GM12878 (cell line): ENCODE data around the gene UBE2L6. TPM values are rescaled to one million over a fixed set of nuclear protein-coding genes. Genes with fewer than 3 reads are reported as not detected.

Experiments
- ATAC-seq: fragments of 200-7000 bp; cut with Tn5 transposase; 3 replicates; pipeline ENCODE4 v1.9.1; 2020; ENCODE audit warnings: mild to moderate bottlenecking, moderate library complexity
- BruUV-seq: library from RNA; stranded (reverse); fragments of 400-500 nt; replicated peaks from 2 replicates; lab custom pipeline; 2021; lab: Mats Ljungman, UMichigan
- CTCF ChIA-PET: fragments of 300-600 bp; sonication (Branson Sonifier 250); formaldehyde crosslinking; extraction: SDS; loops from one replicate; lab custom pipeline; 2021; ENCODE audit warnings: inconsistent platforms; lab: Yijun Ruan, JAX
- POLR2A ChIA-PET: fragments of 350-600 bp; formaldehyde crosslinking; extraction: SDS; loops from one replicate; lab custom pipeline; 2021; ENCODE audit warnings: inconsistent platforms; lab: Charles Lee
- RAD21 ChIA-PET: fragments of 300-600 bp; sonication (Branson Sonifier 250); formaldehyde crosslinking; loops from one replicate; lab custom pipeline; 2023; ENCODE audit warnings: antibody characterized with exemption; ENCODE audit not compliant: unreplicated experiment; lab: Charles Lee
- SMC1A ChIA-PET: fragments of 300-600 bp; sonication (Branson Sonifier 250); formaldehyde crosslinking; loops from one replicate; lab custom pipeline; 2023; ENCODE audit not compliant: unreplicated experiment, uncharacterized antibody; lab: Charles Lee
- DNase-seq: peaks from one replicate; pipeline ENCODE4 v3.0.0-alpha.2; 2011; ENCODE audit warnings: low read depth, low spot score
- FAIRE-seq: peaks from 3 replicates; lab custom pipeline; 2011; peaks lifted over from hg19 to GRCh38; lab: Jason Lieb, UNC
- H2AFZ ChIP-seq: 2 replicates; pipeline ENCODE4 v1.6.0; 2011; ENCODE audit warnings: low read depth, low read length, control low read depth; ENCODE audit not compliant: control insufficient read depth
- H3K27ac ChIP-seq: 2 replicates; pipeline ENCODE4 v1.5.1; 2011; ENCODE audit warnings: control low read depth; ENCODE audit not compliant: control insufficient read depth, insufficient read depth
- H3K27me3 ChIP-seq, 2 experiments: replicated peaks in 1 of 2; 2 replicates each; pipeline versions ENCODE4 v1.6.0 to v1.6.1; 2011; ENCODE audit warnings: low read length in 1 of 2; ENCODE audit not compliant: control insufficient read depth in 2 of 2, insufficient read depth in 2 of 2
- H3K36me3 ChIP-seq, 2 experiments: 2 replicates each; pipeline ENCODE4 v1.5.1; 2011; ENCODE audit warnings: low read length in 1 of 2; ENCODE audit not compliant: control insufficient read depth in 2 of 2, insufficient read depth in 2 of 2
- H3K4me1 ChIP-seq: 2 replicates; pipeline ENCODE4 v1.6.1; 2011; ENCODE audit warnings: mild to moderate bottlenecking, low read length, moderate library complexity, mixed read lengths; ENCODE audit not compliant: control insufficient read depth, insufficient read depth
- H3K4me2 ChIP-seq: 2 replicates; pipeline ENCODE4 v1.6.0; 2011; ENCODE audit warnings: control low read depth; ENCODE audit not compliant: control insufficient read depth, insufficient read depth
- H3K4me3 ChIP-seq: fragments of 200-600 bp; sonication (generic); 2 replicates; pipeline ENCODE4 v1.5.1; 2016
- H3K79me2 ChIP-seq: 2 replicates; pipeline ENCODE4 v1.6.0; 2011; ENCODE audit warnings: low read length; ENCODE audit not compliant: control insufficient read depth, insufficient read depth
- H3K9ac ChIP-seq: 2 replicates; pipeline ENCODE4 v1.8.0; 2011; ENCODE audit warnings: low read length, control low read depth, mixed read lengths; ENCODE audit not compliant: control insufficient read depth, insufficient read depth
- H3K9me3 ChIP-seq: replicated peaks from 3 replicates; pipeline ENCODE4 v1.5.1; 2011; ENCODE audit warnings: mild to moderate bottlenecking, low read length; ENCODE audit not compliant: control insufficient read depth, insufficient read depth
- H4K20me1 ChIP-seq: 2 replicates; pipeline ENCODE4 v1.6.0; 2011; ENCODE audit not compliant: control insufficient read depth, insufficient read depth
- ASH2L ChIP-seq: fragments of 300-600, 200-600 bp; sonication (generic); IDR thresholded peaks from 2 replicates; pipeline ENCODE4 v1.6.1; 2017; ENCODE audit warnings: low read depth, mild to moderate bottlenecking, borderline replicate concordance
- CEBPB ChIP-seq, 2 experiments: fragments of 150-350 bp in 1 of 2; IDR thresholded peaks; 2 replicates each; pipeline ENCODE4 v1.6.1; 2012 to 2014; ENCODE audit warnings: low read depth in 2 of 2, low read length in 2 of 2, borderline replicate concordance in 1 of 2, inconsistent platforms in 1 of 2
- EED ChIP-seq: sonication (generic); IDR thresholded peaks from 2 replicates; pipeline ENCODE4 v1.6.1; 2016; ENCODE audit warnings: antibody characterized with exemption, low read depth
- EP300 ChIP-seq, 2 experiments: fragments of 150-350 bp in 1 of 2; IDR thresholded peaks; 2 replicates each; pipeline ENCODE4 v1.6.1; 2011 to 2012; ENCODE audit warnings: low read depth in 2 of 2, low read length in 2 of 2, borderline replicate concordance in 1 of 2, improper control_type of control experiment in 1 of 2, inconsistent platforms in 1 of 2; ENCODE audit not compliant: control insufficient read depth in 1 of 2
- HDAC2 ChIP-seq: fragments of 200-600 bp; sonication (generic); IDR thresholded peaks from 2 replicates; pipeline ENCODE4 v1.6.1; 2017
- JUND ChIP-seq: IDR thresholded peaks from 2 replicates; pipeline ENCODE4 v1.6.1; 2012; ENCODE audit warnings: low read depth, mild to moderate bottlenecking, low read length, improper control_type of control experiment, moderate library complexity
- MEF2A ChIP-seq: IDR thresholded peaks from 2 replicates; pipeline ENCODE4 v1.6.1; 2011; ENCODE audit warnings: low read depth, mild to moderate bottlenecking, low read length, moderate library complexity; ENCODE audit not compliant: insufficient read depth
- MEF2B ChIP-seq: fragments of 450-650 bp; IDR thresholded peaks from 2 replicates; pipeline ENCODE4 v1.6.1; 2018; ENCODE audit warnings: mild to moderate bottlenecking, moderate library complexity; ENCODE audit not compliant: partially characterized antibody, poor library complexity, severe bottlenecking
- SMAD1 ChIP-seq: fragments of 450-650 bp; IDR thresholded peaks from 2 replicates; pipeline ENCODE4 v1.6.1; 2018; ENCODE audit warnings: mild to moderate bottlenecking, low read depth; ENCODE audit not compliant: partially characterized antibody
- YBX1 ChIP-seq: fragments of 450-650 bp; IDR thresholded peaks from 2 replicates; pipeline ENCODE4 v1.6.1; 2016; ENCODE audit warnings: antibody characterized with exemption
- WGBS: methylation state at CpG from one replicate; pipeline ENCODE4 v1.1.6; 2016; ENCODE audit warnings: low lambda C conversion rate; ENCODE audit not compliant: insufficient replicate concordance, insufficient coverage; ENCODE audit errors: missing lambda C conversion rate; 5-methylcytosine and 5-hydroxymethylcytosine counted together
- in situ Hi-C: fragments of 300-500 bp; cut with MboI; formaldehyde crosslinking; loops from 9 replicates; pipeline ENCODE4 v1.14.3; 2018; ENCODE audit warnings: mixed read lengths
- intact Hi-C: fragments of 100-400 bp; cut with micrococcal nuclease; formaldehyde crosslinking; loops from one replicate; pipeline ENCODE4 v1.14.2; 2022; ENCODE audit not compliant: unreplicated experiment
- polyA plus RNA-seq, 11 experiments: library from polyadenylated mRNA; depleted of rRNA in 4 of 11; unstranded in 6 of 11; stranded (reverse) in 5 of 11; fragments of >200 nt; fragmentation: Nextera tagmentation in 4 of 11; fragmentation: Illumina TruSeq in 1 of 11; extraction: Ambion mirVana in 4 of 11; extraction: Trizol in 1 of 11; gene quantifications; 1 replicate in 1 of 11; 2 replicates in 10 of 11; pipeline versions ENCODE4 v1.2.1 to v1.2.3, GENCODE V29; 2011 to 2016; ENCODE audit warnings: inconsistent platforms in 2 of 11, missing spikeins in 2 of 11, low read depth in 1 of 11
- total RNA-seq, 4 experiments: library from RNA; depleted of rRNA in 3 of 4; stranded (reverse); fragments of >200 nt in 3 of 4; fragmentation: Illumina TruSeq in 1 of 4; extraction: Trizol in 1 of 4; gene quantifications; 2 replicates each; pipeline versions ENCODE4 v1.2.1 to v1.2.3, GENCODE V29; 2013 to 2021
- TF ChIP-seq, protein P1 (sequence below): IDR thresholded peaks from 2 replicates; pipeline ENCODE4 v1.6.1; 2011; ENCODE audit warnings: borderline replicate concordance, low read depth, mild to moderate bottlenecking, moderate library complexity, mixed read lengths, low read length; ENCODE audit not compliant: insufficient read depth; ENCODE audit errors: extremely low read length

UBE2L6 gene
- total and polyA plus RNA-seq, 10 of the 15 experiments (the other 5 are each of a cell fraction or from before 2014, with no cell fraction given) = 114 to 295 (median 173) TPM

DNA sequence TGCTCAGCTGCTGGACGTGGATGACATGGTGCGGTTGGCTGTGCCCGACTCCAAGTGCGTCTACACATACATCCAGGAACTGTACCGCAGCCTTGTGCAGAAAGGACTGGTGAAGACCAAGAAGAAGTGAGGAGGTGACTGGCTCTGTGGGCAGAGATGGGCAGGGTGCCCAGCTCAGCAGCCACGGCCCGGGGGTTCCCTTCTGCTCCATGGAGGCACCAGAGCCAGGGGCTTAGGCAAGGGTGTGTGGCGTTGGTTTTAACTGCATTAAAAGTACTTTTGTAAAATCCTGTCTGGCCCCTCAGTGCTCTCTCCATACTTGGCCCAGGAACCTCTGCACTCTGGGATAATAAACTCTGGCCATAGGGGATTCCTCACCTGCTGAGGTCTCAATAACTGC is 17.5 kb downstream of the UBE2L6 start:
- RAD21 ChIA-PET = interaction anchor here (1.1 kb wide), 1 partner anchor 13 kb away, joined by 3 read pairs; no protein-coding TSS in a partner anchor
- Histone ChIP-seq H3K36me3 (peaks cover 28 to 32% of the 10 kb centered on the region in 2 experiments), H4K20me1 (no peaks in the 10 kb centered on the region), H2AFZ (no peak overlapping the region), H3K9me3 (no peaks in the 10 kb centered on the region), H3K4me3 (no peak overlapping the region), H3K4me1 (peaks cover 15% of the 10 kb centered on the region), H3K9ac (no peak overlapping the region), H3K4me2 (no peak overlapping the region), H3K27ac (no peak overlapping the region), H3K79me2 (no peaks in the 10 kb centered on the region), H3K27me3 (no peaks in the 10 kb centered on the region)
- POLR2A ChIA-PET = interaction anchor here (0.8 kb wide), 1 partner anchor 18 kb away, joined by 3 read pairs; the partner anchor contains the start of gene UBE2L6
- intact Hi-C loops = no loop called here
- BruUV-seq = no TSS peak
- in situ Hi-C loops = no loop called here
- FAIRE-seq (no peak), DNase-seq (no peak), ATAC-seq (no peak)
- 90% methylated on average over 8 of the region's 8 CpGs for WGBS
- SMC1A ChIA-PET = interaction anchor here (1.0 to 1.2 kb wide), 2 partner anchors 9 to 56 kb away, joined by 3 to 4 read pairs; no protein-coding TSS in a partner anchor
- CTCF ChIA-PET = interaction anchor here (0.9 to 3.1 kb wide), 4 partner anchors 9 to 95 kb away, joined by 3 to 19 read pairs (median 4); no protein-coding TSS in a partner anchor
- TF ChIP-seq ASH2L (no peak), SMAD1 (no peak), EED (no peak), EP300 (IDR thresholded peaks at IDR 0.05; ENCODE audit: borderline replicate concordance in 1 of 2, control insufficient read depth in 1 of 2, low read depth in 2 of 2, low read length in 2 of 2) (no peak), CEBPB (IDR thresholded peaks at IDR 0.05; ENCODE audit: borderline replicate concordance in 1 of 2, low read depth in 2 of 2, low read length in 2 of 2) (no peak), HDAC2 (no peak), MEF2B (no peak), JUND (no peak), MEF2A (no peak), YBX1 (no peak)
- TF ChIP-seq, protein P1, sequence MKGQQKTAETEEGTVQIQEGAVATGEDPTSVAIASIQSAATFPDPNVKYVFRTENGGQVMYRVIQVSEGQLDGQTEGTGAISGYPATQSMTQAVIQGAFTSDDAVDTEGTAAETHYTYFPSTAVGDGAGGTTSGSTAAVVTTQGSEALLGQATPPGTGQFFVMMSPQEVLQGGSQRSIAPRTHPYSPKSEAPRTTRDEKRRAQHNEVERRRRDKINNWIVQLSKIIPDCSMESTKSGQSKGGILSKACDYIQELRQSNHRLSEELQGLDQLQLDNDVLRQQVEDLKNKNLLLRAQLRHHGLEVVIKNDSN = no peak
